Stimulated activated CD4-positive, alpha-beta T cell treated with anti-CD3 and anti-CD28 coated beads, Interleukin-2, amount 100 ng/mL, for 48 hours (primary cell): Measurements from ENCODE around the gene TRIM33.
"Not testable (repeated sequence)": the region's sequence is repeated elsewhere in the genome, so short reads cannot be mapped to it uniquely, and the experiment has no call there.

Source experiments
- DNase-seq, 2 donors: peaks; one replicate each; pipeline ENCODE4 v3.0.0-alpha.2; 2020

TRIM33 gene

DNA sequence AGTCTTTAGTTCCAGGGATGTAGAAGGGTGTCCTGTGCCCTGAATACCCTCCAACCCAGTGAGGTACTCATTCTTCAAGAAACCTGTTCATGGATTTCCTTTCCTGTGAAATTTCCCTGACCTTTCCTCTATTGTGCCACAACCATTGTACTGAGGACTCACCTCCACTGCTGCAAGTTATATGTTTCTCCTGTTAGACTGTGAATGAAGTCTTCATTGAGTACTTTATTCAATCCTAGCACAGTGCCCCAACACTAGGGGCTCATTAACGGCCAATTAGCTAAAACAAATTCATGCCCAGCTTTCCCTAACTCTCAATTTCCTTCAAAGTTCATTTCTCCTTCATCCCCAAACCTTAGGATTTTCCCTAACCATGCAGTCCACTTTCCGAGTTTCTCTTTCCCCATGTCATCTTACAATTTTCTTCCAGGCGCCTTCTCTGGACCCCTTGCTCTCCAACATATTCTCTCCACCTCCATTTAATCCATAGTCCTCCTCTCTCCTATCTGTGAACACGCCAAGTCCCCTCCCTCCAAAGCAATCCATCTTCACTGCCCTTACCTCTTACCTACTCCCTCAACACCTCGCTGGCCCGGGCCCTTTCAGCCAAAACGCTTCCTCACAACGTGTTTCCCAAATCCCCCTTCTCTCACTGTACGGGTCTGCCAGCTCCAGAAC lies 1.3 kb downstream of the TRIM33 start:
- no peak for DNase-seq

DNA sequence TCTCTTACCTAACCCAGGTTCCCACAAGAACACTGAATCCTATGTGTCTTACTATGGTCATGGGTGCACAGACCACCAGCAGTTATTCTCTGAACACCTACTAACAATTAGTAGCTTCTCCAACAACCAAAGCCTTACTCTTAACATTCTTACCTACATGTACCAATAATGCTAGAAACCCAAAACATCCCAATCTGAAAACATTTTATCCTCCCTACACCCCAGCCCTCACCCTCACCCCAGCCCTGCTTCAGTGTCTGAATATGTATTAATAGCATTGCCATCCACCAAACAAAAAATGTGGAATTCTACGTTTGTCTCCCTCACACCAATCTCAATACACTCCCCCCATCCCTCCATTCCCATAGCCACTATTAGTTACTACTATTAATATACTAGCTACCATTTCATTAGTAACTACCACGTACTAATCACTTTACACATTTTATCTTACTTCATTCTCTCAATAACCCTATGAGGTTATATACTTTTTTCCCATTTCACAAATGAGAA lies 2.6 kb downstream of the TRIM33 start:
- no peak for DNase-seq

DNA sequence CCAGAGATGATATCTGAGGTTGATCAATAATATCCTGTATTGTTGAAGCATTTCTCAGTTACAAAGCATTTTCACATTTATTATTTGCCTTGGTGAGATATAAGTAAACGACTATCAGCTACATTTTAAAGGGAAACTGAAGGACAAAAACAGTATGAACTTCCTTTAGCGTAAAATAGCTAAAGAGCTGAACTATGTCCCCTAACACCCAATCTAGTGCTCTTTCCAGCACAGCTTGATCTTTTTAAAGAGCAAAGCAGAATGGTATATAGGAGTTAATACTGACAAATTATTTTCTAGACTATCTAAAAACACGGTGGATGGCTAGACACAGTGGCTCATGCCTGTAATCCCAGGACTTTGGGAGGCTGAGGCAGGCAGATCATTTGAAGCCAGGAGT lies 3.5 kb downstream of the TRIM33 start:
- no peak for DNase-seq

DNA sequence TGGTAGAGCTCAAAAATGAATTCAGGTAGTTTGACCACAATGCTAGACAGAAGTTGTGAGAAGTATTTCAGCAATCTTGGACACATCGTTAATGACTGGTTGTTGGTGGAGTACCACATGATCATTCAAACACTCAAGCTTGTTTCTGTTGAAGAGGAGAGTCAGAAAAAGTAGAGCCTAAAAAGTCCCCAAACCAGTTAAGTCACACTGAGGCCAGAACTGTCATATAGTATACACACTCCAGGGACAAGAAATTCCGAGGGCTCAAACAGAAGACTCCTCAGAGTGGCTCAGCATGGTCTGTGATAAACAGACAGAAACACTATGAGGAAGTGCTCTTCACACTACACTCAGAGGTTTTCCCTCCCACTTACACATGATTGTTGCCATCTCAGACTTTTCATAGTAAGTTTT lies 5.8 kb downstream of the TRIM33 start:
- DNase-seq = no peak

DNA sequence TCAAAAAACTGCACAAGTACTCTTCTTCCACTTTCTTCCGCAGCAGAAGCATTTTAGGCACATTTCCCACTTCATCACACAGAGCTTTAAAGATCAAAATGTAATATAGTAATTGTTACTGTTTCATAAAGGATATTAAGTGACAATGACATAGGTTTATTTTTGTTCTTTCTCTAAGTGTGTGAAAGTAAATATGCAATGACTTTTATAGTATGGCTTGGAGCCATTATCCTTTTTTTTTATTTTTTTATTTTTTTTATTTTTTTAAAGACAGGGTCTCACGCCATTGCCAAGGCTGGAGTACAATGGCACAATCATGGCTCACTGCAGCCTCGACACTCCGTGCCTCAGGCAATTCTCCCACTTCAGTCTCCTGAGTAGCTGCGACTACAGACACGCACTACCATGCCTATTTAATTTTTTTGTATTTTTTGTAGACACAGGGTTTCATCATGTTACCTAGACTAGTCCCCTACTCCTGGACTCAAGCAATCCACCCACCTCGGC lies 7.0 kb downstream of the TRIM33 start:
- no peak for DNase-seq

DNA sequence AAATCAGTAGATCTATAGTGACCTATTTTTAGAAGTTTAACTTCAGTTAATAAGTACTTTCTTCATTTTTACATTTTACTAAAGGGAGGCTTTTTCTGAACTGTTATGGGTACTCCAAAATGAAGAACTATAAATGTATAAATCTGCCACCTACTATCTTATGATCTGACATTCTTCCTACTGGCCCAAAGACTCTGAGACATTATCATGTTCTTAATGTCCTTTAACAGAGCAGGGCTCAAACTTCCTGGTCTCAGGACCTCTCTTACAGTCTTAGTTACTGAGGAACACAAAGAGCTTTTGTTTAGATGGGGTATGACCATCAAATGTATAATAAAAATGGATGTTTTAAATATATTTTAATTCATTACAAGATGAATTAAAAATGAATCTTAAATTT lies 8.9 kb downstream of the TRIM33 start:
- DNase-seq = no peak

DNA sequence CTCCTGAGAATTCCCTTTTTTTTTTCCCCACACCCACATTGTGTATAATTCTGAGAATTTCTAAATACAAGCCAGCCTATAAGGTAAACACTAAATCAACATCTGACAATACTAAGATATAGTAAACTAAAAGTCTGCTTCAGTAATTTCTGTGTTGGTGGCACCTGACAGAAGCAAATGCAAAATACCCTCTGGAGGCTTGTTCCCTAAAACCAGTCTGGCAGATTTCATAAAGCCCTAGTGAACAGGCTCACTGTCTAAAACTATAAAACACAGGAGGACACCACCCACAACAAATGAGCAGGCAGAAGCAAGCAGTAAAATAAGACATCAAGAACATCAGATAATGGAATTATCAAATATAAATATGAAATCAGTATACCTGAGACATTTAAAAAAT lies 11.5 kb downstream of the TRIM33 start:
- DNase-seq = no peak

DNA sequence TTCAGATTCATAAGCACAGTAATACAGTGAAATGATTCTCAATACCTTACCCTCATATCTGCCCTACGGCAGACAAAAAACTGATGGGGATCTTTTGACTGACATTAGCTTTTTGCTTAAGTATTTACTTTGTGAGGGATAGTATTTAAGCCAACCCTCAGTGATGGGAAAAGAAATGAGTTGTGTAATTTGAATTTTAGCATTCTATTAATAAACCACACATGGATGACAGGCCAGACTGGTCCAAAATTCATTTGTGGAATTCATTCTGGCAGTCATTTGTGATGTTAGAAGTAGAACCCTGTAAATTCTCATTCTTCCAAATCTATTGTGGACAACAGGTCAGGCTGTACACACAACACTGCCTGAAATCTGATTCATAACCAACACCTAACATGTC lies 14.9 kb downstream of the TRIM33 start:
- DNase-seq = no peak

DNA sequence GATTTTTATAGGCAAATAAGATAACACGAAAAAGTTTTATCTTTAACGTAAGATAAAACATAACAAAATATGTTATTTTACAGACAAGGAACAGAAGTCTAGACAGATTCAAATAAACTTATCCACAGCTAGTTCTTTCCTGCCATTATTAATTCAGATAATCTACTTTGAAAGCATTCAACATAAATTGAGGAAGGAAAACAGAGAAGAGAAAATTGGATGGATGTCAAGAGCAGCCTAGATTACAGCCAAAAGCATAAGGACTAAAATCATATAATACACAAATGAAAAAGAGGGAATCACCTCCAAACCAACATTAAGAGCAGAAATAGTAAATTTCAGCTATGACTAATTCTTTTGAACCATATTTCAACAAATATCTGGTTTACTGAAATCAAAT lies 15.5 kb downstream of the TRIM33 start:
- DNase-seq = no peak

DNA sequence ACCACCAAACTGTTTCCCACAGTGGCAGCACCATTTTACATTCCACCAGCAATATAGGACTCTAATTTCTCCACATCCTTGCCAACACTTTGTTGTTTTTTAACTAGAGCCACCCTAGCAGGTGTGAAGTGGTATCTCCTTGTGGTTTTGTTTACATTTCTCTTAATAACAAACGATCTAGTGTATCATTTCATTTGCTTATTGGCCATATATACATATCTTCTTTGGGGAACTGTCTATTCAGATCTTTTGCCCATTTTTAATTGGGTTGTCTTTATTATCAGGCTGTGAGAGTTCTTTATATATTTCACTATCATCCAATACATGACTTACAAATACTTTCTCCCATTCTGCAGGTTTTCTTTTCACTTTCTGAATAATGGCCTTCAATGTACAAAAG lies 18.0 kb downstream of the TRIM33 start:
- DNase-seq = no peak

DNA sequence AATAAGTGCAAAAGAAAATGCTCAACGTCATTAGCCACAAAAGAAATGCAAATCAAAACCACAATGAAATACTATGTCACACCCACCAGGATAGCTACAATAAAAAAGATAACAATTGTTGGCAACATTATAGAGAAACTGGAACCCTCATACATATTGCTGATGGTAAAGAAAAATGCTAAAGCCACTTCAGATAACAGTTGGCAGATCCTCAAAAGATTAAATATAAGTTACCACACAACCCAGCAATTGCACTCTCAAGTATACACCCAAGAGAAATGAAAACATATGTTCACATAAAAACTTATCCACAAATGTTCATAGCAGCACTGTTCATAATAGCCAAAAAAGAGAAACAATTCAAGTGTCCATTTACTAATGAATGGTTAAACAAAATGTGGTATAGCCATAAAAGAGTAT lies 20.7 kb downstream of the TRIM33 start:
- no peak for DNase-seq

DNA sequence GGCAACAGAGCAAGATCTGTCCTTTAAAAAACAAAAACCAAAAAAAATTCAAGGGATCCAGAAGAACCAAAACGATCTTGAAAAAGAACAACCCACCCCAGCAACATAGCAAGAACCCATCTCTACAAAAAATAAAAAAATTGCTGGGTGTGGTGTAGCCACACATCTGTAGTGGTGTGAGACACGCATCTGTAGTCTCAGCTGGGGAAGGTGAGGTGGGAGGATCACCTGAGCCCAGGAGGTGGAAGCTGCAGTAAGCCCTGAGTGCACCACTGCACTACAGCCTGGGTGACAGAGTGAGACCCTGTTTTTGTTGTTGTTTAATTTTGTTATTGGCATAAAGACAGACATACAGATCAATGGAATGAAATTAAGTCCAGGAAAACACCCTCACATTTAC lies 22.3 kb downstream of the TRIM33 start:
- no peak for DNase-seq

DNA sequence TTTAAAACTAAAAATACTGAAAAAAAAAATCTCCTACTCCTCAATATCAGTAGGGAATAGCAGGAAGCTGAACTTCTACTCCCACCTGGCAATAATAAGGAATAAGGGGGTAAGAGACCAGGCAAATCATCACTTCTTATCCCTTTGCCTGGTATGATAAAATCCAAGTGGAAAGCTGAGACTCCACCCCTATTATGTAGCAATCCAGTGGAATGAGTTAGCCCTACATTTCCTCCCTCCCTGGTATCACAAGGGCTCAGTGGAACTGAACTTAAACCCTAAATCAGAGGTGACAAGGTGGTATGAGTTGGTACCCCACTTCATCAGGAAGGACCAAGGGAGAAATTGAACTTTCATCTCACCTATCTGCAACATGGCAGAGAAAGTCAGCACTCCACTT lies 25.7 kb downstream of the TRIM33 start:
- no peak for DNase-seq

DNA sequence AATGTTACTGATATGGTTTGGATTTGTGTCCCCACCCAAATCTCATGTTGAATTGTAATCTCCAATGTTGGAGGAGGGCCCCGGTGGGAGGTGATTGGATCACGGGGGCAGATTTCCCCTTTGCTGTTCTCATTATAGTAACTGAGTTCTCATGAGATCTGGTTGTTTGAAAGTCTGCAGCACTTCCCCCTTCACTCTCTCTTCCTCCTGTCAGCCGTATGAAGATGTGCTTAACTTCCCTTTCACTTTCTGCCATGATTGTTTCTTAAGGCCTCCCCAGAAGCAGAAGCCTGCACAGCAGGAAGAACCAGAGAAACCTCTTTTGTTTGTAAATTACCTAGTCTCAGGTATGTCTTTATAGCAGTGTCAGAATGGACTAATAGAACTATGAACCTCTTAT lies 28.4 kb downstream of the TRIM33 start:
- no peak for DNase-seq

DNA sequence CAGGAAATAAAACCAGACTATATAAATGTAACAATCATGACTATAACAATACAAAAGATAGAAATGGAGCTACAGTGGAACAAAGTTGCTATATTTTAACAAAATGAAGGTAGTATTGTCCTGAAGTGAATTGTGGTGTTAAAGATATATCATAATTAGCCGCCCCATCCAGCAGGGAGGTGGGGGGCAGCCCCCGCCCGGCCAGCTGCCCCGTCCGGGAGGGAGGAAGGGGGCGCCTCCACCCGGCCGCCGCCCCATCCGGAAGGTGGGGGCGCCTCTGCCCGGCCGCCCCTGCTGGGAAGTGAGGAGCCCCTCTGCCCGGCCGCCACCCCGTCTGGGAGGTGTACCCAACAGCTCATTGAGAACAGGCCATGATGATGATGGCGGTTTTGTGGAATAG lies 31.4 kb downstream of the TRIM33 start:
- not testable (repeated sequence) for DNase-seq

DNA sequence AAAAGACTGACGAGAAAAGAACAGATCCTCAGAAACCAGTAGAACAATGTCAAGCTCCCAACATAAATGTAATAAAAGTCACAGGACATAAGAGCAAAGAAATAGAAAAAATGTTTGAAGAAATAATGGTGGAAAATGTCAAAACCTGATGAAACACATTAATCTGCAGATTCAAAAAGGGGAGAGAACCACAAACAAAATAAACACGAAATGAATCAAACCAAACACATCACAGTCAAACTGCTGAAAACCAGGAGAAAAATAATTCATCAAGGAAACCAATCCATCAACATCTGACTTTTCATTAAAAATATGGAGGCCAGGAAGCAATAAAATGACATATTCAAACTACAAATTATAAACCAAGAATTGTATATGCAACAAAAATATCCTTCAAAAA lies 31.9 kb downstream of the TRIM33 start:
- no peak for DNase-seq

DNA sequence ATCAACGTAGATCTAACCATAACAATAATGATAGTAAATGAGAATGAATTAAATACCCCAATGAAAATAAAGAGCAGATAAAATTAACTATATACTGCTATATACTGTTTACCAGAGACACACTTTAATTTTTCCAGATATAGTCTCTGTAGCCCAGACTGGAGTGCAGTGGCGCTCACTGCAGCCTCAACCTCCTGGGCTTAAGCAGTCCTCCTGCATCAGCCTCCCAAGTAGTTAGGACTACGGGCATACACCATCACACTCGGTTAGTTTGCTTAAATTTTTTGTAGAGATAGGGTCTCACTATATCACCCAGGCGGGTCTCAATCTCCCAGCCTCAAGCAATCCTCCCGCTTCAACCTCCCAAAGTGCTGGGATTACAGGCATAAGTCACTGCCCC lies 37.2 kb downstream of the TRIM33 start:
- DNase-seq = no peak

DNA sequence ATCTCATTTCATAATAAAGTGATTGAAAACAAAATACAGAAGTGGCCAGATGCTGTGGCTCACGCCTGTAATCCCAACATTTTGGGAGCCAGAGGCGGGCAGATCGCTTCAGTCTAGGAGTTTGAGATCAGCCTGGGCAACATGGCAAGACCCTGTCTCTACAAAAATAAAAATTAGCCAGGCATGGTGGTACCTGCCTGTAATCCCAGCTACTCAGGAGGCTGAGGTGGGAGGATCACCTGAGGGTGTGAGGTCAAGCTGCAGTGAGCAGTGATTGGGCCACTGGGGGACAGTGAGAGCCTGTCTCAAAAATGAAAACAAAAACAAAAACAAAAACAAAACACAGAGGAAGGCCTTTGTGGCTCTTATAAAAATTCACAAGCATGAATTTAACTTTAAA lies 38.6 kb downstream of the TRIM33 start:
- DNase-seq = no peak

DNA sequence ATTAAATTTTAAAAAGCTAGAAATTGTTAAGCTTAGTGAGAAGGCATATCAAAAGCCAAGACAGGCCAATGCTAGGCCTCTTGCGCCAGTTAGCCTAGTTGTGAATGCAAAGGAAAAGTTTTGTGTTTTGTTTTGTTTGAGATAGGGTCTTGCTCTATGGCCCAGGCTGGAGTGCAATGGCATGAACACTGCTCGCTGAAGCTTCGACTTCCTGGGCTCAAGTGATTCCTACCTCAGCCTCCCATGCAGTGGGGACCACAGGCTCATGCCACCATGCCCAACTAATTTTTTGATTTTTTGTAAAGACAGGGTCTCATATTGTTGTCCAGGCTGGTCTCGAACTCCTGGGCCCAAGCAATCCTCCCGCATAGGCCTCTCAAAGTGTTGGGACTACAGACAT lies 40.3 kb downstream of the TRIM33 start:
- no peak for DNase-seq

DNA sequence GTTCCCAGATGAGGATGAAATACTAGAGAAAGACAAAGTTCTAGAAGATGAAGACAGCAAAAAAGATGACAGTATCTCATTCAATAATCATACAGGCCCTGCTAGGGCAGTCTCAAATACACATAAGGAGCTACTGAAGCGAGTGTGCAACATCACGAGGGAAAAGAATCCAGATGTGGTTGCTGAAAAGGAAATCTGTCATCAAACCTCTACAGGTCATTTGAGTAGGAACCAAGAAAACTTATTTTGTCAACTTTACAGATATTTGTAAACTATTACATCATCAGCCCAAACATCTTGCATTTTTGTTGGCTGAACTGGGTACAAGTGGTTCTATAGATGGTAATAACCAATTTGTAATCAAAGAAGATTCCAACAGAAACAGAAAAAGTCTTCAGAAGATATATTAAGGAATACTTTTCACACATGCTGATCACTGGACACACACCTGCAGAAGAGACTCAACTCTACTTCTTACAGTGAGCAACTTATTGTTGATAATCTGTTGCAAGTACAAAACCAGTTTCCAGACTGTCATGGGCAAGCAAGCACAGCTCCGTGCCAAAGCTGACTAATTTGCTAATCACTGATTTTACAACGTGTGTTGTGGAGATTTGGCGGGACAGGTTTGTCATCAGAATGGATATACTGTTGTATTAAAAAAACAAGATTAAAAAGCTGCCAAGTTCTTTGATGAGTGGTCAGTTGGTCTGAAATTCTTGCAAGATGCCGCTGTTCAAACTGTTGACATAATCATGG lies 42.1 kb downstream of the TRIM33 start:
- no peak for DNase-seq

DNA sequence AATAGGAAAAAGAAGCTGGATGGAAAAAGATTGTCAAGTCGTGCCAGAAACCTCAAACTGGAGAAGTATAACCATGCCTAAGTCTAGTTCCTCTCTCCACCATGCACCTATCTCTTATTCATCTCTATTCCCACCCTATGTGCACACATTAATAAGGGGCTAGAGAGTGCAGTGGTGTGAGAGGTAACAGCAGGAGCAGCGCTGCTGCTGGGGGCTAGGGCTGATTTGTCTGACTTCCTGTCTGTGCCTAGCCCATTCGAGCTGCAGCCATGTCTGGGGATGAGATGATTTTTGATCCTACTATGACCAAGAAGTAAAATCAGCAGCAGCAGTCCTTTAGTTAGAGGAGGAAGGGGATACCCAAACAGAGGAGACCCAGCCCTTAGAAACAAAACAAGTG lies 43.0 kb downstream of the TRIM33 start:
- no peak for DNase-seq

DNA sequence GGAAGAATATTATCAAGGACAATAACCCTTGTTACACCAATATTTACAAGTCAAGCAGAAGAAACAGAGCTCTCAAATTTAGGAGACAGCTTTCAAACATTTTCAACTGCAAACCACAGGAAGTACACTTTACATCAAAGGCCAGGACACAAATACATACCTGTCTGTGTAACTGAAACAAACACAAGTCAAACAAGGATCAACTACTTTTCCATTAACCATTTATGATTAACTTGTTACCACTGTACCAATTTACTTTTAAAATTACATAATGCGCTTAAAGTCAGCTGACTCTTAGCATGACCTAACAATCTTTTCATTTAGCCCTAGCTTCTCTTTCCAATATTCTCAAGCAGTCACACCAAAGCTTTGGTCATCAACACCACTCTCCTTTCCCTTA lies 43.5 kb downstream of the TRIM33 start:
- DNase-seq = no peak

DNA sequence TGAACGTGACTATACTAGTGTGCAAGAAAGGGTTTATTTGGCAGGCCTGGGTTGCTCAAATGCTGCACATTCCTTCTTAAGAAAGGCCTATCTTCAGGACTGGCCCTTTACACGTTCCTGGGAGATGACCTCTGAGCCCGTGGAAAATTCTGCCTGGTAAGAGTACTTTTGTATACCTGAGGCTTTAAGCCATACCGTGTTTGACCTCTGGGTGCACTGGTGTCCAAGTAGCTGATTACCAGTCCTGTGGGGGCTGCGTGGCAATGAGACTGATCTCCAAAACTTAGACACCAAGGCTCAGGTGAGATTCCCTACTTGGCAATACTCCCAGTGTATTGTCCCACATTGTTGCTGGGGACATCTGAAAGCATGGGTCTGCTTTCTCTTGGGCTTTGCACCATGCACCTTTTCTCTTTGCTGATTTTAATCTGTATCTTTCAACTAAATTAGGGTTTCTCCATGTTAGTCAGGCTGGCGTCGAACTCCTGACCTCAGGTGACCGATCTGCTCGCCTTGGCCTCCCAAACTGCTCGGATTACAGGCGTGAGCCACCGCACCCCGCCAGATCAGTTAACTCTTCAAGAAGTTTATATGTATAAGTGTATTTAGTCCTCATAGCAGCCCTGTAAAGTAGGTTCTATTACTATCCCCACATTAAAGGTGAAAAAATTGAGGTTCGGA lies 44.5 kb downstream of the TRIM33 start:
- no peak for DNase-seq

DNA sequence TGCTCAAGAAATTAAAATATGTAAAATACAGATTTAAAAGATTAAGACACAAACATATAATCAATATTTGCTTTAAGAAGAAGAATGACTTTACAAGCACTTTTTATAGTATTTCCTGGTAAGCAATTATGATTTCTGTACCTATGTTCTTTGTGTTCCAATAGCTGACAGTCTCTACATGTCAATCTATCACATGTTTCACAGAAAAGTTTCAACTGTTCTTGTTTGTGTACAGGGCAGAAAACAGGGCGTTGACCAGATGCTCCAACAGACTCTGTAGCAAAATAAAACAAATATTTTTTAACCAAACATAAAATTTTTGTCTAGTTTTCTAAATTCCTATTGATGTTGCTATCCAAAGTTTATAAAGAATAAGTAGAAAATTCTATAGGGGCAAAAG lies 48.0 kb downstream of the TRIM33 start:
- DNase-seq = no peak
